HG03469 (cell line): ENCODE results near the gene TAS1R3.

Source experiments
- ATAC-seq: cut with Tn5 transposase; IDR thresholded peaks from one replicate; pipeline ENCODE4 v1.9.1; 2021; ENCODE audit warnings: mild to moderate bottlenecking, moderate library complexity, moderate number of reproducible peaks; ENCODE audit not compliant: unreplicated experiment

The TAS1R3 gene

GRCh38 chr1:1320666-1321448 lies 10.2 kb upstream of the TAS1R3 start:
- ATAC-seq, result no peak

GRCh38 chr1:1321477-1321876 lies 9.6 kb upstream of the TAS1R3 start:
- no peak for ATAC-seq

GRCh38 chr1:1322418-1322817 lies 8.7 kb upstream of the TAS1R3 start:
- ATAC-seq, result no peak

- no peak for ATAC-seq
Observed at GRCh38 chr1:1322952-1323351, 8.1 kb upstream of the TAS1R3 start.

- peak; percentile 10 for ATAC-seq
Observed at GRCh38 chr1:1324084-1324523, 7.0 kb upstream of the TAS1R3 start.

GRCh38 chr1:1324524-1325287 lies 6.4 kb upstream of the TAS1R3 start, which contains the start of the genes CPTP and INTS11:
Gene CPTP, plus strand, starts transcription at chr1:1324802. Its CDS starts 2,109 bp downstream, at chr1:1326911.
Gene INTS11, minus strand, starts transcription at chr1:1324660. Its CDS starts 52 bp downstream, at chr1:1324608.
- ATAC-seq, result peak; percentile 46

GRCh38 chr1:1325288-1326074 lies 5.6 kb upstream of the TAS1R3 start:
- ATAC-seq, result no peak

GRCh38 chr1:1326075-1326605 lies 4.9 kb upstream of the TAS1R3 start:
- no peak for ATAC-seq

GRCh38 chr1:1327291-1327690 lies 3.8 kb upstream of the TAS1R3 start:
- ATAC-seq, result no peak

GRCh38 chr1:1328254-1328653 lies 2.8 kb upstream of the TAS1R3 start:
- no peak for ATAC-seq

- ATAC-seq, result no peak
Observed at GRCh38 chr1:1329304-1330210, 1.5 kb upstream of the TAS1R3 start.

GRCh38 chr1:1330366-1331067 lies 563 bp upstream of the TAS1R3 start:
- no peak for ATAC-seq

- ATAC-seq, result no peak
Observed at GRCh38 chr1:1332031-1332755, 1.1 kb downstream of the TAS1R3 start.

GRCh38 chr1:1332774-1333480 lies 1.8 kb downstream of the TAS1R3 start:
- no peak for ATAC-seq

- ATAC-seq, result no peak
Observed at GRCh38 chr1:1333551-1334241, 2.6 kb downstream of the TAS1R3 start.

- ATAC-seq, result no peak
Observed at GRCh38 chr1:1334835-1335234, 3.8 kb downstream of the TAS1R3 start.

- no peak for ATAC-seq
Observed at GRCh38 chr1:1335283-1335682, 4.2 kb downstream of the TAS1R3 start.
